ENCODE results near the gene LPIN3. TPM values are rescaled to one million over a fixed set of nuclear protein-coding genes. Genes with fewer than 3 reads are reported as not detected.

The LPIN3 gene
- total and polyA plus RNA-seq, 2 donors (not counting 3 experiments of a cell fraction or from before 2014, with no cell fraction given) = 2.1 to 3.0 TPM

DNA sequence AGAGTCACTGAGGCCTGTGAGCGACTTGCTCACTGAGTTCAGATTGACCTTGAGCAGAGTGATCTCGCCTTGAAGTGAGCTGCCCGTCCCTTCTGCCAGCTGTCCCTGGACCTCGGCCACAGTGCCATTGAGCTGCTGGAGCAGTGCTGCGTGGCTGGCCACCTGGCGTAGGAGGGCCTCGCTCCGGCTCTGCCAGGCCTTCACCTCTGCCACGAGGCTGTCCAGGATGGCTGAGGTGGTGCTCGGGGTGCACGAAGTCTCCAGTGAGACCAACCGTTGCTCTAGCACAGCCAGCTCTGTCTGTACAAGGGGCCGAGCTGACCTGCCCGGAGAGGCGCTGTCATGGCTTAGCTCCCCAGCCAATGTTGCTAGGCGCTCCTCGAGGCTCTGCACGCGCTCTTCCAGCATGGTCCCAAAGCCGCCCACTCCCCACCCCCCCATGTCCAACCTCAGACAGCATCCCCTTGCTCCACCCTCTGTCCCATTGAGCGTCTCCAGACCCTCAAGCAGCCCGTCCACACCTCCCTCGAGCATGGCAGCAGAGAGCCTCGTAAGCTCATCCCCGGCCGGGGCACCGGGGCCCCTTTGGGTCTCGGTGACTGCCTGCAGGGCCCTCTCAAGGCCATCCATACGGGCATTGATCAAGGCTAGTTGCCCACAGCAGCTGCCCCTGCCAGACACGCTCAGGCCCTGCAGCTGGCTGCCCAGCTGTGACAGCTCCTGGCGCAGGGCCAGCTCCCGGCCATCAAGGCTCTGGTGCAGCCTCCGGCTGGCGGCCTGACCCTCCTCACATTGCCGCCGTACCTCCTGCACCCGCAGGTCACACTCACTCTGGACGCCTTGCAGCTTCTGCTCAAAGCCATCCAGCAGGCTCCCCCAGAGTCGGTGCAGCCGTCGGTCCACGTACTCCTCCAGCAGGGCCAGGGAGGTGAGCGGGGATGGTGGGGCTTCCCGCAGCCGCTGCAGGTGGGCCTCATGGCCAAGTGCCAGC, 21.4 kb downstream of the LPIN3 start:
- CTCF ChIA-PET = interaction anchor here (0.5 to 1.5 kb wide), 2 partner anchors 189 to 245 kb away, joined by 3 to 6 read pairs; no protein-coding TSS in a partner anchor
- Histone ChIP-seq H4K20me1 (replicated peaks; ENCODE audit: control insufficient read depth, extremely low read depth, insufficient read depth, low read length) (no peaks in the 10 kb centered on the region), H3K79me2 (ENCODE audit: control insufficient read depth, insufficient read depth, low read length) (no peaks in the 10 kb centered on the region), H3K9me3 (replicated peaks; ENCODE audit: control insufficient read depth, insufficient read depth, low read length) (no peaks in the 10 kb centered on the region), H3K27me3 (ENCODE audit: control insufficient read depth in 2 of 2, insufficient read depth in 2 of 2, low read length in 2 of 2) (peaks cover 13 to 23% of the 10 kb centered on the region in 2 experiments), H3K9ac (replicated peaks; ENCODE audit: extremely low read depth, insufficient read depth, low read length) (no peak overlapping the region), H2AFZ (ENCODE audit: low read depth, low read length) (no peak overlapping the region), H3K9me1 (replicated peaks; ENCODE audit: control insufficient read depth, extremely low read depth, insufficient read depth, low read length) (no peaks in the 10 kb centered on the region), H3K4me2 (ENCODE audit: insufficient read depth, low read length) (no peak overlapping the region), H3K4me3 (replicated peaks in 1 of 3; ENCODE audit: insufficient read depth in 1 of 3, low read depth in 1 of 3, low read length in 3 of 3) (no peak overlapping the region), H3K4me1 (ENCODE audit: control insufficient read depth, extremely low read depth, insufficient read depth, low read length) (no peaks in the 10 kb centered on the region), H3K36me3 (ENCODE audit: control insufficient read depth in 2 of 2, extremely low read depth in 1 of 2, insufficient read depth in 2 of 2, low read length in 2 of 2) (no peaks in the 10 kb centered on the region), H3K27ac (ENCODE audit: insufficient read depth, low read depth, low read length) (no peak overlapping the region)
- TF ChIP-seq FOS (IDR thresholded peaks at IDR 0.05; ENCODE audit: borderline replicate concordance, insufficient read depth, low read length) = no peak
- no peak for TF ChIP-seq GATA2 (IDR thresholded peaks at IDR 0.05; ENCODE audit: insufficient read depth, insufficient read length, low read depth, low read length)
- no peak for TF ChIP-seq POLR2A (IDR thresholded peaks at IDR 0.05; ENCODE audit: low read depth, low read length)
- TF ChIP-seq JUN (IDR thresholded peaks at IDR 0.05; ENCODE audit: borderline replicate concordance, insufficient read depth, insufficient read length, low read depth) = no peak
- TF ChIP-seq EZH2 (IDR thresholded peaks at IDR 0.05; ENCODE audit: borderline replicate concordance, low read depth, low read length, severe bottlenecking) = no peak
- TF ChIP-seq, protein P1, sequence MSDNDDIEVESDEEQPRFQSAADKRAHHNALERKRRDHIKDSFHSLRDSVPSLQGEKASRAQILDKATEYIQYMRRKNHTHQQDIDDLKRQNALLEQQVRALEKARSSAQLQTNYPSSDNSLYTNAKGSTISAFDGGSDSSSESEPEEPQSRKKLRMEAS (IDR thresholded peaks at IDR 0.05; ENCODE audit: insufficient read depth, insufficient read length) = no peak
- TF ChIP-seq POLR2AphosphoS5 (IDR thresholded peaks at IDR 0.05; ENCODE audit: insufficient read depth, low read depth, low read length) = no peak
- TF ChIP-seq MYC (IDR thresholded peaks at IDR 0.05; ENCODE audit: low read depth, low read length) = no peak
- TF ChIP-seq, protein P2, sequence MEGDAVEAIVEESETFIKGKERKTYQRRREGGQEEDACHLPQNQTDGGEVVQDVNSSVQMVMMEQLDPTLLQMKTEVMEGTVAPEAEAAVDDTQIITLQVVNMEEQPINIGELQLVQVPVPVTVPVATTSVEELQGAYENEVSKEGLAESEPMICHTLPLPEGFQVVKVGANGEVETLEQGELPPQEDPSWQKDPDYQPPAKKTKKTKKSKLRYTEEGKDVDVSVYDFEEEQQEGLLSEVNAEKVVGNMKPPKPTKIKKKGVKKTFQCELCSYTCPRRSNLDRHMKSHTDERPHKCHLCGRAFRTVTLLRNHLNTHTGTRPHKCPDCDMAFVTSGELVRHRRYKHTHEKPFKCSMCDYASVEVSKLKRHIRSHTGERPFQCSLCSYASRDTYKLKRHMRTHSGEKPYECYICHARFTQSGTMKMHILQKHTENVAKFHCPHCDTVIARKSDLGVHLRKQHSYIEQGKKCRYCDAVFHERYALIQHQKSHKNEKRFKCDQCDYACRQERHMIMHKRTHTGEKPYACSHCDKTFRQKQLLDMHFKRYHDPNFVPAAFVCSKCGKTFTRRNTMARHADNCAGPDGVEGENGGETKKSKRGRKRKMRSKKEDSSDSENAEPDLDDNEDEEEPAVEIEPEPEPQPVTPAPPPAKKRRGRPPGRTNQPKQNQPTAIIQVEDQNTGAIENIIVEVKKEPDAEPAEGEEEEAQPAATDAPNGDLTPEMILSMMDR (IDR thresholded peaks at IDR 0.05; ENCODE audit: extremely low read depth in 1 of 2, insufficient read depth in 1 of 2, low read depth in 1 of 2, low read length in 2 of 2) = no peak
- BruUV-seq (replicated peaks) = no TSS peak
- intact Hi-C loops (cut with micrococcal nuclease) = no loop called here
- dilution Hi-C loops (cut with MboI; ENCODE audit: extremely low pct_ligation_motif_present, low sequenced_read_pairs) = no loop called here
- FAIRE-seq = no peak
- DNase-seq (ENCODE audit: low read depth, low spot score) = no peak
- POLR2A ChIA-PET = no interaction called here
